ENCODE measurements around the gene HOXA6. TPM values are rescaled to one million over a fixed set of nuclear protein-coding genes. Genes with fewer than 3 reads are reported as not detected.

Gene HOXA6
- total and polyA plus RNA-seq, 4 experiments from 2014 or later, result not detected

DNA sequence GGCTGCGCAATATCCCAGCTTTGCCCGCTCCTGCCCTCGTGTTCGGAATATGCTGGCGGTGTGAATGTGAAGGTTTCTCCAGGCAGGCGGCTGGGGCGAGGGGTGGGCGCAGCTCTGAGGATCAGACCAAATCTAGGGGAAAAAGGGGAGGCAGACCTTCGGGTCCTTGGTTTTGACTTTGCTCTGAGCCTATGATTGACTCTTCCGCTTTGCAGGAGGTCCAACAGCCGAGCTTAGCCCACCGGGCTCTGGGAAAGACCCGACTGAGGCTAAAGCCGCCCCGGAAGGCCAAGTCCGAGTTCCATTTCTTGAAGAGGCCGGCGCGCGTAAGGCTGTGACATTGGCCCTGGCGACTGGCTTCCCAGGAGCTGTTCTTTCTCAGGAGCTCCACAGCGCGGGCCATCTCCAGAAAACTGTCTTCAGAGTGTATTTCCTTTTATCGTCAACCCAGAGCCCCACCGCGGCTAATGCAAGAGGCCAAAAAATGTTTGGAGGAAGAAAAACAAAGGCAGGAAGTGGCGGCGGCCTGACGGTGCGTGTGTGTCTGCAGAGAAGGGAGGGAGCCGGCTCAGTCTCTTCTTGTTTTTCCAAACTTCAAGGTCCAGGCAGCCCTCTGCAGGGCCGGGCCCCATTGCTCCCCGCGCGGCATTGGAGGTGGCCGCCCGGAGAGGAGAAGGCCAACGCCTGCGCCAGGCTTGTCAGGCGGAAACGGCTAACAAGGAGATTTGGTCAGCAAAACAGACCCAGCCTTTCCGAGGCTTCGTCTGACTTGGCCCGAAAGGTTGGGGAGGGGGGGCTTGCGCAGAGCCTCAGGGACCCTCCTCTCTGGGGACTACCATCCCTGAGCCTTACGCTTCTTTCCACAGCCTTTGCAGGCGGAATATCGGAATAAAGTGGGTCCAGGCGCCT lies 41.1 kb upstream of the HOXA6 start:
- H3K9me3 Mint-ChIP-seq, result peaks cover 0 to 13% (median 1%) of the 10 kb centered on the region in 8 donors
- POLR2A ChIA-PET (ENCODE audit: partially characterized antibody), result interaction anchor here (1.3 to 1.7 kb wide), 3 partner anchors 9 to 11 kb away, joined by 3 to 7 read pairs (median 4); partner anchors contain the start of gene HOXA13

DNA sequence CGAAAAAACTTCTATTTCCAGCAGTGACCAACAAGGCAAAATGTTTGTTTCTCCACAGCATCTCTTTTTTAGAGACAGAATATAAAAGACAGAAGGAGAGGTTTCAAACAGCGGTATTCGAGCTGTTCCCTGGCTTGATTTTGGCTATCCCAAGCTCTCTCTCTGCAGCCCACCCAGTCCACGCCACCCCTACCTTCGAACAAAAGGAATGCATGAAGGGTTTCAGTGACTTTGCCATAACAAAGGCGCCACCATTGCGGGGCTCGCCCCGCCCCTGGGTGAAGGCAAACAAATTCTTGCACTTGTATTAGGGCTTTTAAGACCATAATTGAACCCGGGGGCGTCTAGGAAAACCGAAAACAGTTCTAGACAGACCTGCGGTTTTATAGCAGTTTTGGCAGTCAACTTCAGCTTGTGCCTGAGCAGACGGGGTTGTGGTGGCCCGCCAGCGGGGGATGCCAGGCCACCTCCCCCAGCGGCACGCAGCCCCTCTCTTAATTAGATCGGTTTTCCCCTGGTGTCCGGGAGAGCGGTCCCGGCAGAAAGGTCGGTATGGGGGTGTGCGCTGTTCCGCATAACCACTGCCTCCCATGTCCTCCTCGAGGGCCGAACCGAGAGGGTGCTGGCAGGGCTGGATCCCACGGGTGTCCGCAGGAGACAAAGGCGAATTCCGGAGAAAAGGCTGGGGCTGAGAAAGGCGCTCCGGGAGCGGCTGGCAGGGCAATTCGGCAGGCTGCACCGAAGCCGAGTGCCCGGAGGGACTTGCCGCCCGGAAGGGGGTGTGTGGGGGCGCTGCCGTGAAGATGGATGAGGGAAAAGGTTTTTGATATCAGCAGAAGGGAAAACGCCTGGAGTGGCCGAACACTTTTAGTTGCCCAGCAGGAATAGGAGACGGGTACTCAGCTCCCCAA lies 40.2 kb upstream of the HOXA6 start:
- H3K4me1 ChIP-seq (ENCODE audit: insufficient read depth, low read length), result peaks cover 72% of the 10 kb centered on the region
- peaks cover 0 to 13% (median 1%) of the 10 kb centered on the region in 8 donors for H3K9me3 Mint-ChIP-seq
- H3K36me3 ChIP-seq (ENCODE audit: insufficient read depth, low read length), result no peaks in the 10 kb centered on the region
- CTCF ChIA-PET (ENCODE audit: partially characterized antibody), result interaction anchor here (0.9 to 4.9 kb wide), 8 partner anchors 8 to 823 kb away, joined by 3 to 38 read pairs (median 6); no protein-coding TSS in a partner anchor
- no peaks in the 10 kb centered on the region for H3K9me3 ChIP-seq (ENCODE audit: control insufficient read depth in 1 of 2, low read length in 2 of 2)
- H3K4me1 Mint-ChIP-seq, result peaks cover 31 to 81% (median 50%) of the 10 kb centered on the region in 4 donors
- peaks cover 91% of the 10 kb centered on the region for H3K27me3 ChIP-seq (ENCODE audit: insufficient read depth, low read length)
- H3K4me3 ChIP-seq (ENCODE audit: low read length in 2 of 2), result peak overlapping the region in 1 of 2 donors; percentile 15
- peaks cover 0 to 1% of the 10 kb centered on the region in 2 donors for H3K36me3 Mint-ChIP-seq
- POLR2A ChIA-PET (ENCODE audit: partially characterized antibody), result interaction anchor here (1.3 to 3.1 kb wide), 6 partner anchors 8 to 21 kb away, joined by 3 to 9 read pairs (median 6); partner anchors contain the start of gene HOXA13
- H3K27me3 Mint-ChIP-seq, result peaks cover 74 to 78% of the 10 kb centered on the region in 2 donors
- peak overlapping the region in 4 of 7 donors; percentile 15 to 89 (median 57) for H3K27ac Mint-ChIP-seq
- intact Hi-C loops (cut with micrococcal nuclease), result no loop called here
- H3K4me3 Mint-ChIP-seq, result peak overlapping the region; percentile 67 to 85 (median 72)
- no peak overlapping the region for H3K27ac ChIP-seq (ENCODE audit: low read depth, low read length)
- DNase-seq, result no peak

More for the DNA sequence above, 41.1 kb upstream of the HOXA6 start:
- intact Hi-C loops (cut with micrococcal nuclease), result no loop called here
- no peak overlapping the region for H3K27ac ChIP-seq (ENCODE audit: low read depth, low read length)
- CTCF ChIA-PET (ENCODE audit: partially characterized antibody), result interaction anchor here (1.5 to 4.9 kb wide), 3 partner anchors 10 to 27 kb away, joined by 3 to 38 read pairs (median 15); no protein-coding TSS in a partner anchor
- H3K36me3 Mint-ChIP-seq, result peaks cover 0 to 1% of the 10 kb centered on the region in 2 donors
- peaks cover 32 to 85% (median 54%) of the 10 kb centered on the region in 4 donors for H3K4me1 Mint-ChIP-seq
- no peaks in the 10 kb centered on the region for H3K9me3 ChIP-seq (ENCODE audit: control insufficient read depth in 1 of 2, low read length in 2 of 2)
- H3K4me3 ChIP-seq (ENCODE audit: low read length in 2 of 2), result peak overlapping the region; percentile 15 to 39
- H3K4me1 ChIP-seq (ENCODE audit: insufficient read depth, low read length), result peaks cover 75% of the 10 kb centered on the region
- H3K27ac Mint-ChIP-seq, result peak overlapping the region in 4 of 7 donors; percentile 43 to 89 (median 70)
- H3K4me3 Mint-ChIP-seq, result peak overlapping the region; percentile 67 to 85 (median 70)
- peaks cover 91% of the 10 kb centered on the region for H3K27me3 ChIP-seq (ENCODE audit: insufficient read depth, low read length)
- no peak for DNase-seq
- H3K36me3 ChIP-seq (ENCODE audit: insufficient read depth, low read length), result no peaks in the 10 kb centered on the region
- H3K27me3 Mint-ChIP-seq, result peaks cover 74 to 79% of the 10 kb centered on the region in 2 donors

GRCh38 chr7:27186668-27187474 lies 39.3 kb upstream of the HOXA6 start:
- Mint-ChIP-seq H3K27ac (peak overlapping the region in 4 of 7 donors; percentile 15 to 89 (median 58)), H3K9me3 (peaks cover 0 to 11% (median 1%) of the 10 kb centered on the region in 8 donors), H3K4me1 (peaks cover 28 to 77% (median 44%) of the 10 kb centered on the region in 4 donors), H3K27me3 (peaks cover 73 to 78% of the 10 kb centered on the region in 2 donors), H3K4me3 (peak overlapping the region in 7 of 8 donors; percentile 21 to 88 (median 76)), H3K36me3 (peaks cover 0 to 1% of the 10 kb centered on the region in 2 donors)
- no peak overlapping the region for H3K4me3 ChIP-seq (ENCODE audit: low read length in 2 of 2)
- CTCF ChIA-PET (ENCODE audit: partially characterized antibody), result interaction anchor here (0.9 to 4.9 kb wide), 8 partner anchors 8 to 822 kb away, joined by 3 to 38 read pairs (median 6); no protein-coding TSS in a partner anchor
- H3K36me3 ChIP-seq (ENCODE audit: insufficient read depth, low read length), result no peaks in the 10 kb centered on the region
- no peak for DNase-seq
- H3K27me3 ChIP-seq (ENCODE audit: insufficient read depth, low read length), result peaks cover 90% of the 10 kb centered on the region
- intact Hi-C loops (cut with micrococcal nuclease), result no loop called here
- H3K4me1 ChIP-seq (ENCODE audit: insufficient read depth, low read length), result peaks cover 65% of the 10 kb centered on the region
- POLR2A ChIA-PET (ENCODE audit: partially characterized antibody), result interaction anchor here (1.0 to 3.1 kb wide), 5 partner anchors 9 to 987 kb away, joined by 3 to 9 read pairs (median 7); partner anchors contain the start of gene HOXA13
- H3K9me3 ChIP-seq (ENCODE audit: control insufficient read depth in 1 of 2, low read length in 2 of 2), result no peaks in the 10 kb centered on the region
- H3K27ac ChIP-seq (ENCODE audit: low read depth, low read length), result no peak overlapping the region

DNA sequence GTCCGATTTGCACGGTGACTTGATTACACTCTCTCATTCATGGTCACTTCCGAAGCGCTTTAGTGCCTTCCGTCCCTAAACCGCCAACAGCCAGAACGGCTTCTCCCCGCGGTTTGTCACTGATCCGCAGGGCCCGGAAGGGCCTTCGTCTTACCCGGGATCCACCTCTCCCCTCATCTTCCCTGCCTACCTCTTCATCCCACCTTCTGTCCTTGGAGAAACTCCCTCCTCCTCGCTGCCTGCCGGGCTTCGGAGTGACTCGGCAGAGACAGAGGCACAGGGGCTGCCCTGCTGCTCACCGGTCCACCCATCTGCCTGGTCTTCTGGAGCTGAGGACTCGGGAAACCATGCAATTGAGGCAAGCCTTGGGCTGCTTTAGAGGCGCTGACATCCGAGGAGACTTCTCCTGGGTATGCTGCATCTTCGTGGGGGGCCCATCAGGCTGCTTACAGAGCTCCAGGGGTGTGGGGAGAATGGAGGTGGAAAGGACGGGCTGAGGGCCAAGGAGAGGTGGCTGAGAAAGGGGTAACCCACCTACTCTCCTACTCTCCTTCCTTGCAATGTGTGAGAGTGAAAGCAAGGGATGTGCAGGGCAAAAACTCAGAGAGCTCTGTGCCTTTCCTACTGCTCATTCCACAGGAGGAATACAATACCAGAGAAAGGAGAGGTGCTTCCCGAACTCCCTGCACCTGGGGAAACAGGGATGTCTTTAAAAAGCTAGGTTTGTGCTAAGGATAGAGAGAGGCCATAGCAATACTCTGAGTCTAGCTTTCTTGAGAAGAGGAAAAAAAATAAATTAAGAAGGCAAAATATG lies 38.5 kb upstream of the HOXA6 start:
- Mint-ChIP-seq H3K27me3 (peaks cover 67 to 78% of the 10 kb centered on the region in 2 donors), H3K4me1 (peaks cover 28 to 70% (median 44%) of the 10 kb centered on the region in 4 donors), H3K27ac (peak overlapping the region in 6 of 7 donors; percentile 57 to 89 (median 68)), H3K9me3 (peaks cover 0 to 11% (median 1%) of the 10 kb centered on the region in 8 donors), H3K4me3 (peak overlapping the region; percentile 67 to 88 (median 77)), H3K36me3 (peaks cover 0 to 1% of the 10 kb centered on the region in 2 donors)
- Histone ChIP-seq H3K27me3 (ENCODE audit: insufficient read depth, low read length) (peaks cover 82% of the 10 kb centered on the region), H3K9me3 (ENCODE audit: control insufficient read depth in 1 of 2, low read length in 2 of 2) (no peaks in the 10 kb centered on the region), H3K4me3 (ENCODE audit: low read length in 2 of 2) (no peak overlapping the region), H3K4me1 (ENCODE audit: insufficient read depth, low read length) (peaks cover 59% of the 10 kb centered on the region), H3K27ac (ENCODE audit: low read depth, low read length) (no peak overlapping the region), H3K36me3 (ENCODE audit: insufficient read depth, low read length) (no peaks in the 10 kb centered on the region)
- intact Hi-C loops (cut with micrococcal nuclease), result no loop called here
- DNase-seq, result no peak
- CTCF ChIA-PET (ENCODE audit: partially characterized antibody), result interaction anchor here (1.6 to 4.9 kb wide), 6 partner anchors 8 to 503 kb away, joined by 5 to 38 read pairs (median 8); no protein-coding TSS in a partner anchor
- POLR2A ChIA-PET (ENCODE audit: partially characterized antibody), result interaction anchor here (1.0 to 3.1 kb wide), 5 partner anchors 9 to 986 kb away, joined by 3 to 9 read pairs (median 5); no protein-coding TSS in a partner anchor

DNA sequence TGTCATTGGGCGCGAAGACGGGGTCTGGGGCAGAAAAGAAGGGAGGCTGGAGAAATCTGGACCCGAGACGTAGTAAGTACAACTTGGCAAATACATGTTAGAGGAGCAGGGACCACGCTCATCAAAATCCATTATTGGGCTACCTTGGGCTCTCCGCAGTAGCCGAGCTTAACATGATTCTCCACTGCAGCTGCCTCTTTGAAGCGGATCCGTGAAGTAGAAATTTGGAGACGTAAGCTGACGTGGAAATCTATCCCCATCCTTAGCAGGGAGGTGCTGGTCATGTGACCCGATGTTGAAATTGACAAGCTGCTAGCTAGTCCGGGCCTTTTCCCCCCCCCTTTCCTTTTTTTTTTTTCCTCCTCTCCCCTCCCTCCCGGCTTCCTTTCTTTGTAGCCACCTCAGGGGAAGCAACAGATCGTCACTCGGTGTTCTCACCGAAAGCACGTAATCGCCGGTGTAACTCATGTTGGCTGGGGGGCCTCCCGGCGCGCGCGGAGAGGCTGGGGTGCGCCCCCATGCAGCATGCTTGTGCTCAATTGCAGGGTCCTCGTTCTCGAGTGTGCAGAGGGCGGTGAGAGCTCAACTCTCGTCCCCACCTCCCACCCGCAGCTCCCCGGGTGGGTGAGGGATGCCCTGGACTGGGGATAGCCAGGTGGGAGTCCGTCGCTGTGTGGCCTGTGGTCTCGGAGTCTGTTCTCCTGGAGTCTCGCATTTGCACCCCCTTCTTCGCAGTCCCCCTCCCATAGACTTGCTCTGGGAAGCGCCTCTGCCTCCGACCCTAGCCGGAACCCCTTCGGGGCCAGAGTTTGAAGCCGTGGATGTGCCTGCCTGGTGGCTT lies 37.7 kb upstream of the HOXA6 start, which contains the start of gene HOXA11:
HOXA11 (minus strand) TSS at position 220 of the 841 bp plus-strand sequence; CDS start at position 132, 88 bp downstream.
- H3K27ac Mint-ChIP-seq, result peak within 1 kb of the TSS in 6 of 7 donors; percentile 64 to 89 (median 68)
- peaks cover 59% of the 10 kb centered on the region for H3K4me1 ChIP-seq (ENCODE audit: insufficient read depth, low read length)
- peak within 1 kb of the TSS in 1 of 2 donors; percentile 39 for H3K4me3 ChIP-seq (ENCODE audit: low read length in 2 of 2)
- POLR2A ChIA-PET (ENCODE audit: partially characterized antibody), result interaction anchor here (0.9 to 3.1 kb wide), 5 partner anchors 10 to 17 kb away, joined by 3 to 9 read pairs (median 3); no protein-coding TSS in a partner anchor
- H3K27me3 Mint-ChIP-seq, result peaks cover 65 to 74% of the 10 kb centered on the region in 2 donors
- H3K27me3 ChIP-seq (ENCODE audit: insufficient read depth, low read length), result peaks cover 80% of the 10 kb centered on the region
- H3K4me1 Mint-ChIP-seq, result peaks cover 29 to 63% (median 44%) of the 10 kb centered on the region in 4 donors
- intact Hi-C loops (cut with micrococcal nuclease), result no loop called here
- H3K9me3 ChIP-seq (ENCODE audit: control insufficient read depth in 1 of 2, low read length in 2 of 2), result no peaks in the 10 kb centered on the region
- DNase-seq, result no peak
- H3K27ac ChIP-seq (ENCODE audit: low read depth, low read length), result no peak within 1 kb of the TSS
- CTCF ChIA-PET (ENCODE audit: partially characterized antibody), result interaction anchor here (0.5 to 1.6 kb wide), 4 partner anchors 9 to 577 kb away, joined by 3 to 8 read pairs (median 4); no protein-coding TSS in a partner anchor
- peaks cover 0 to 1% of the 10 kb centered on the region in 2 donors for H3K36me3 Mint-ChIP-seq
- no peaks in the 10 kb centered on the region for H3K36me3 ChIP-seq (ENCODE audit: insufficient read depth, low read length)
- H3K4me3 Mint-ChIP-seq, result peak within 1 kb of the TSS; percentile 67 to 88 (median 77)
- peaks cover 0 to 11% (median 1%) of the 10 kb centered on the region in 8 donors for H3K9me3 Mint-ChIP-seq
